Endothelial cell of umbilical vein (primary cell): ENCODE measurements around the gene EPC2. TPM values are rescaled to one million over a fixed set of nuclear protein-coding genes. Genes with fewer than 3 reads are reported as not detected.

ENCODE experiments used
- BruUV-seq: library from RNA; stranded (reverse); fragments of 400-500 nt; replicated peaks from 2 replicates; lab custom pipeline; 2021; lab: Mats Ljungman, UMichigan
- CTCF ChIA-PET: fragments of 300-600, 350-600 bp; sonication (Branson Sonifier 250); formaldehyde crosslinking; loops from one replicate; lab custom pipeline; 2021; ENCODE audit warnings: antibody characterized with exemption, inconsistent platforms; lab: Charles Lee
- POLR2A ChIA-PET: fragments of 300-600, 350-600 bp; sonication (Branson Sonifier 250); formaldehyde crosslinking; loops from one replicate; lab custom pipeline; 2021; ENCODE audit warnings: antibody characterized with exemption, inconsistent platforms; lab: Charles Lee
- DNase-seq: peaks from one replicate; pipeline ENCODE4 v3.0.0-alpha.2; 2011; ENCODE audit warnings: low read depth, low spot score
- FAIRE-seq: peaks from 2 replicates; lab custom pipeline; 2011; peaks lifted over from hg19 to GRCh38; lab: Jason Lieb, UNC
- H2AFZ ChIP-seq: 2 replicates; pipeline ENCODE4 v1.6.0; 2012; ENCODE audit warnings: low read depth, low read length, control low read depth, inconsistent platforms
- H3K27ac ChIP-seq: 2 replicates; pipeline ENCODE4 v1.5.1; 2011; ENCODE audit warnings: low read depth, mild to moderate bottlenecking, control low read depth, low read length, moderate library complexity; ENCODE audit not compliant: insufficient read depth
- H3K27me3 ChIP-seq, 2 experiments: 2 replicates each; pipeline versions ENCODE4 v1.6.0 to v1.6.1; 2011; ENCODE audit warnings: low read length in 2 of 2, mixed read lengths in 1 of 2; ENCODE audit not compliant: control insufficient read depth in 2 of 2, insufficient read depth in 2 of 2
- H3K36me3 ChIP-seq, 2 experiments: 2 replicates in 1 of 2; 3 replicates in 1 of 2; pipeline ENCODE4 v1.5.1; 2011; ENCODE audit warnings: low read length in 2 of 2, mild to moderate bottlenecking in 1 of 2, moderate library complexity in 1 of 2; ENCODE audit not compliant: control insufficient read depth in 2 of 2, insufficient read depth in 2 of 2; ENCODE audit errors: extremely low read depth in 1 of 2
- H3K4me1 ChIP-seq: 3 replicates; pipeline ENCODE4 v1.5.1; 2011; ENCODE audit warnings: mild to moderate bottlenecking, low read length; ENCODE audit not compliant: control insufficient read depth, insufficient read depth; ENCODE audit errors: extremely low read depth
- H3K4me2 ChIP-seq: 2 replicates; pipeline ENCODE4 v1.6.1; 2011; ENCODE audit warnings: low read length, control low read depth, mixed read lengths; ENCODE audit not compliant: insufficient read depth
- H3K4me3 ChIP-seq, 3 experiments: fragments of 200-600 bp in 1 of 3; sonication (generic), shearing (Covaris generic) in 1 of 3; replicated peaks in 1 of 3; 2 replicates each; pipeline ENCODE4 v1.5.1; 2011 to 2016; ENCODE audit warnings: control low read depth in 3 of 3, low read length in 3 of 3, mild to moderate bottlenecking in 2 of 3, inconsistent platforms in 1 of 3, low read depth in 1 of 3, moderate library complexity in 1 of 3; ENCODE audit not compliant: insufficient read depth in 1 of 3
- H3K79me2 ChIP-seq: 2 replicates; pipeline ENCODE4 v1.6.0; 2012; ENCODE audit warnings: low read length, inconsistent platforms; ENCODE audit not compliant: control insufficient read depth, insufficient read depth
- H3K9ac ChIP-seq: replicated peaks from 2 replicates; pipeline ENCODE3; 2011; ENCODE audit warnings: low read length, control low read depth; ENCODE audit not compliant: insufficient read depth; ENCODE audit errors: extremely low read depth
- H3K9me1 ChIP-seq: replicated peaks from 3 replicates; pipeline ENCODE4 v1.6.0; 2011; ENCODE audit warnings: mild to moderate bottlenecking, low read length; ENCODE audit not compliant: control insufficient read depth, insufficient read depth; ENCODE audit errors: extremely low read depth
- H3K9me3 ChIP-seq: replicated peaks from 2 replicates; pipeline ENCODE4 v1.5.1; 2012; ENCODE audit warnings: low read length, inconsistent platforms; ENCODE audit not compliant: control insufficient read depth, insufficient read depth
- H4K20me1 ChIP-seq: replicated peaks from 2 replicates; pipeline ENCODE3; 2011; ENCODE audit warnings: mild to moderate bottlenecking, low read length; ENCODE audit not compliant: control insufficient read depth, insufficient read depth; ENCODE audit errors: extremely low read depth
- CTCF ChIP-seq, 2 donors: IDR thresholded peaks; 1 replicate in 1 of 2; 2 replicates in 1 of 2; pipeline ENCODE4 v1.5.1; 2011; ENCODE audit warnings: low read length in 2 of 2, mild to moderate bottlenecking in 2 of 2, moderate library complexity in 2 of 2, control low read depth in 1 of 2, inconsistent platforms in 1 of 2, low read depth in 1 of 2; ENCODE audit not compliant: insufficient read depth in 1 of 2; ENCODE audit errors: extremely low read depth in 1 of 2
- EZH2 ChIP-seq: IDR thresholded peaks from 2 replicates; pipeline ENCODE4 v1.6.1; 2012; ENCODE audit warnings: borderline replicate concordance, low read depth, mild to moderate bottlenecking, moderate library complexity, low read length, inconsistent platforms; ENCODE audit not compliant: severe bottlenecking
- FOS ChIP-seq: IDR thresholded peaks from 2 replicates; pipeline ENCODE4 v1.6.1; 2011; ENCODE audit warnings: mild to moderate bottlenecking, low read length, moderate library complexity, borderline replicate concordance; ENCODE audit not compliant: insufficient read depth
- GATA2 ChIP-seq: IDR thresholded peaks from 2 replicates; pipeline ENCODE4 v1.7.0; 2011; ENCODE audit warnings: low read depth, mild to moderate bottlenecking, moderate library complexity, mixed read lengths, low read length; ENCODE audit not compliant: insufficient read length, insufficient read depth
- JUN ChIP-seq: IDR thresholded peaks from 2 replicates; pipeline ENCODE4 v1.6.1; 2011; ENCODE audit warnings: borderline replicate concordance, low read depth; ENCODE audit not compliant: insufficient read length, insufficient read depth
- MYC ChIP-seq: IDR thresholded peaks from one replicate; pipeline ENCODE4 v1.6.1; 2011; ENCODE audit warnings: mild to moderate bottlenecking, low read depth, low read length
- POLR2A ChIP-seq: IDR thresholded peaks from 2 replicates; pipeline ENCODE4 v1.6.1; 2012; ENCODE audit warnings: low read depth, mild to moderate bottlenecking, control low read depth, low read length
- POLR2AphosphoS5 ChIP-seq: IDR thresholded peaks from 2 replicates; pipeline ENCODE4 v1.6.1; 2012; ENCODE audit warnings: low read depth, mild to moderate bottlenecking, control low read depth, low read length, moderate library complexity; ENCODE audit not compliant: insufficient read depth
- dilution Hi-C: fragments of 300-500 bp; cut with MboI; formaldehyde crosslinking; loops from one replicate; pipeline ENCODE4 v1.15.0; 2019; ENCODE audit warnings: low sequenced_read_pairs; ENCODE audit not compliant: extremely low pct_ligation_motif_present
- intact Hi-C: fragments of 100-400 bp; cut with micrococcal nuclease; formaldehyde crosslinking; loops from one replicate; pipeline ENCODE4 v1.10.0; 2022
- polyA plus RNA-seq, 4 experiments: library from polyadenylated mRNA; depleted of rRNA in 3 of 4; stranded (reverse) in 3 of 4; unstranded in 1 of 4; fragments of >200 nt; gene quantifications; 2 replicates each; pipeline versions ENCODE4 v1.2.1 to v1.2.3, GENCODE V29; 2011 to 2012; ENCODE audit warnings: missing spikeins in 1 of 4
- total RNA-seq: library from RNA; stranded (reverse); gene quantifications from 2 replicates; pipeline ENCODE4 v1.2.3, GENCODE V29; 2021
- TF ChIP-seq, protein P1 (sequence below): IDR thresholded peaks from 2 replicates; pipeline ENCODE4 v1.6.1; 2011; ENCODE audit not compliant: insufficient read depth, insufficient read length

EPC2 gene
- total and polyA plus RNA-seq, 2 donors (not counting 3 experiments of a cell fraction or from before 2014, with no cell fraction given) = 15.1 to 25.2 TPM

DNA sequence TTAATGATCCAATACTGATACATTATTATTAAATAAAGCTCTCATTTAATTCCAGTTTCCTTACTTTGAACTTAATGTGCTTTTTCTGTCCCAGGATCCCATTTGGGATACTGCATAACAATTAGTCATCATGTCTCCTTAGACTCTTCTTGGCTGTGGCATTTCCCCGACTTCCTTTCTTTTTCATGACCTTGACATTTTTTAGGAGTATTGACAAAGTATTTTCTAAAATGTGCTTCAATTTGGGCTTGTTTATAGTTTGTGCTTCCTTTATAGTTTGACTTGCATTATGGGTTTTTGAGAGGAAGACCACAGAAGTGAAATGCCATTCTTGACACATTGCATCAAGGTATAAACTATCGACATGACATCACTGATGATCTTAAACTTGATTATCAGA lies 184.4 kb downstream of the EPC2 start:
- H2AFZ ChIP-seq = no peak overlapping the region
- peak overlapping the region; percentile 59 for H3K4me2 ChIP-seq
- H3K4me3 ChIP-seq = no peak overlapping the region
- intact Hi-C loops (no loop called here), dilution Hi-C loops (no loop called here)
- POLR2A ChIA-PET = no interaction called here
- no peaks in the 10 kb centered on the region for H3K36me3 ChIP-seq
- BruUV-seq = no TSS peak
- H3K27ac ChIP-seq = no peak overlapping the region
- DNase-seq = peak; percentile 22
- no peaks in the 10 kb centered on the region for H3K9me3 ChIP-seq
- H3K9me1 ChIP-seq = no peaks in the 10 kb centered on the region
- H4K20me1 ChIP-seq = no peaks in the 10 kb centered on the region
- no peaks in the 10 kb centered on the region for H3K79me2 ChIP-seq
- peak; percentile 66 for FAIRE-seq
- H3K4me1 ChIP-seq = peaks cover 10% of the 10 kb centered on the region
- no peak overlapping the region for H3K9ac ChIP-seq
- no peaks in the 10 kb centered on the region for H3K27me3 ChIP-seq
- no peak for TF ChIP-seq EZH2
- TF ChIP-seq FOS = peak; percentile 48
- no peak for TF ChIP-seq CTCF (IDR thresholded peaks at IDR 0.05; ENCODE audit: extremely low read depth in 1 of 2, insufficient read depth in 1 of 2, low read depth in 1 of 2, low read length in 2 of 2)
- TF ChIP-seq JUN = peak; percentile 14
- no peak for TF ChIP-seq MYC
- TF ChIP-seq, protein P1, sequence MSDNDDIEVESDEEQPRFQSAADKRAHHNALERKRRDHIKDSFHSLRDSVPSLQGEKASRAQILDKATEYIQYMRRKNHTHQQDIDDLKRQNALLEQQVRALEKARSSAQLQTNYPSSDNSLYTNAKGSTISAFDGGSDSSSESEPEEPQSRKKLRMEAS = no peak
- no peak for TF ChIP-seq GATA2
- TF ChIP-seq POLR2AphosphoS5 = no peak
- TF ChIP-seq POLR2A = no peak
- CTCF ChIA-PET = no interaction called here
